H9 (cell line): ENCODE results near the gene LYRM1. TPM values are rescaled to one million over a fixed set of nuclear protein-coding genes. Genes with fewer than 3 reads are reported as not detected.

Experiments used
- DNase-seq: peaks from one replicate; pipeline ENCODE4 v3.0.0-alpha.2; 2017
- H2AFZ ChIP-seq: one replicate; pipeline ENCODE4 v1.6.1; 2013; ENCODE audit warnings: mild to moderate bottlenecking, low read length, control low read depth, moderate library complexity
- H2AK5ac ChIP-seq: 2 replicates; pipeline ENCODE4 v1.6.1; 2013; ENCODE audit warnings: low read length, control low read depth, mixed read lengths; ENCODE audit not compliant: insufficient read length
- H2BK120ac ChIP-seq: one replicate; pipeline ENCODE4 v1.6.1; 2013; ENCODE audit warnings: low read depth, mild to moderate bottlenecking, low read length, control low read depth, inconsistent platforms; ENCODE audit not compliant: poor library complexity, severe bottlenecking
- H2BK12ac ChIP-seq: 2 replicates; pipeline ENCODE4 v1.6.1; 2013; ENCODE audit warnings: low read length, control low read depth, mixed read lengths, low read depth; ENCODE audit not compliant: insufficient read length
- H2BK15ac ChIP-seq: 2 replicates; pipeline ENCODE4 v1.6.1; 2013; ENCODE audit warnings: low read depth, low read length, control low read depth
- H2BK20ac ChIP-seq: one replicate; pipeline ENCODE4 v1.6.1; 2013; ENCODE audit warnings: low read depth, mild to moderate bottlenecking, low read length, control low read depth, inconsistent platforms; ENCODE audit not compliant: poor library complexity, severe bottlenecking
- H2BK5ac ChIP-seq: 2 replicates; pipeline ENCODE4 v1.6.1; 2013; ENCODE audit warnings: low read length, control low read depth, mixed read lengths; ENCODE audit not compliant: insufficient read length
- H3K14ac ChIP-seq: 2 replicates; pipeline ENCODE4 v1.6.1; 2013; ENCODE audit warnings: low read length, control low read depth; ENCODE audit not compliant: insufficient read depth
- H3K18ac ChIP-seq: 2 replicates; pipeline ENCODE4 v1.6.1; 2013; ENCODE audit warnings: low read depth, mild to moderate bottlenecking, mixed read lengths, low read length, control low read depth; ENCODE audit not compliant: insufficient read length
- H3K23ac ChIP-seq: 2 replicates; pipeline ENCODE4 v1.6.1; 2013; ENCODE audit warnings: low read length, control low read depth, mixed read lengths, low read depth; ENCODE audit not compliant: insufficient read length
- H3K23me2 ChIP-seq: 2 replicates; pipeline ENCODE4 v1.6.1; 2013; ENCODE audit warnings: low read depth, mild to moderate bottlenecking, mixed read lengths, low read length, control low read depth; ENCODE audit not compliant: insufficient read length, poor library complexity, severe bottlenecking
- H3K27ac ChIP-seq: 2 replicates; pipeline ENCODE4 v1.5.1; 2013; ENCODE audit warnings: low read length, control low read depth, mixed read lengths, low read depth; ENCODE audit not compliant: insufficient read length
- H3K27me3 ChIP-seq: 2 replicates; pipeline ENCODE4 v1.6.1; 2013; ENCODE audit warnings: low read length, control low read depth, inconsistent platforms; ENCODE audit not compliant: insufficient read depth
- H3K4ac ChIP-seq: 2 replicates; pipeline ENCODE4 v1.6.1; 2013; ENCODE audit warnings: low read depth, mild to moderate bottlenecking, control low read depth, inconsistent platforms, low read length, moderate library complexity
- H3K4me1 ChIP-seq: 2 replicates; pipeline ENCODE4 v1.6.1; 2013; ENCODE audit warnings: low read length, control low read depth, inconsistent platforms; ENCODE audit not compliant: insufficient read depth
- H3K4me2 ChIP-seq: 2 replicates; pipeline ENCODE4 v1.6.1; 2013; ENCODE audit warnings: low read length, control low read depth, mixed read lengths; ENCODE audit not compliant: insufficient read length, insufficient read depth
- H3K56ac ChIP-seq: 2 replicates; pipeline ENCODE4 v1.6.1; 2013; ENCODE audit warnings: low read depth, mild to moderate bottlenecking, mixed read lengths, low read length, control low read depth; ENCODE audit not compliant: insufficient read length
- H3K79me1 ChIP-seq: 2 replicates; pipeline ENCODE4 v1.6.1; 2013; ENCODE audit warnings: low read depth, mild to moderate bottlenecking, moderate library complexity, low read length, control low read depth, inconsistent platforms; ENCODE audit not compliant: insufficient read depth, poor library complexity, severe bottlenecking
- H3K79me2 ChIP-seq: 2 replicates; pipeline ENCODE4 v1.6.1; 2013; ENCODE audit warnings: low read length, control low read depth, inconsistent platforms; ENCODE audit not compliant: insufficient read depth
- H3K9ac ChIP-seq: 2 replicates; pipeline ENCODE4 v1.6.1; 2013; ENCODE audit warnings: low read length, control low read depth, mixed read lengths; ENCODE audit not compliant: insufficient read length; ENCODE audit errors: extremely low read depth
- H3K9me3 ChIP-seq: one replicate; pipeline ENCODE4 v1.6.1; 2013; ENCODE audit warnings: low read depth, low read length, inconsistent platforms; ENCODE audit not compliant: control insufficient read depth
- H3T11ph ChIP-seq: one replicate; pipeline ENCODE4 v1.6.1; 2013; ENCODE audit warnings: mild to moderate bottlenecking, low read length, control low read depth, inconsistent platforms
- H4K20me1 ChIP-seq: one replicate; pipeline ENCODE4 v1.6.1; 2013; ENCODE audit not compliant: control insufficient read depth, insufficient read length, insufficient read depth
- H4K5ac ChIP-seq: 2 replicates; pipeline ENCODE4 v1.6.1; 2013; ENCODE audit warnings: low read depth, mild to moderate bottlenecking, mixed read lengths, low read length, control low read depth; ENCODE audit not compliant: insufficient read length
- H4K8ac ChIP-seq: replicated peaks from 2 replicates; pipeline ENCODE4 v1.6.1; 2013; ENCODE audit warnings: low read length, control low read depth, mixed read lengths, low read depth; ENCODE audit not compliant: insufficient read length
- H4K91ac ChIP-seq: 2 replicates; pipeline ENCODE4 v1.6.1; 2013; ENCODE audit warnings: low read depth, mild to moderate bottlenecking, moderate library complexity, mixed read lengths, low read length, control low read depth; ENCODE audit not compliant: insufficient read length
- H3K27ac Mint-ChIP-seq, 3 experiments: 2 replicates in 2 of 3; 3 replicates in 1 of 3; pipeline ENCODE4 v1.8.0; 2020 to 2021; ENCODE audit warnings: mixed read lengths in 3 of 3, mild to moderate bottlenecking in 1 of 3, moderate library complexity in 1 of 3
- H3K27me3 Mint-ChIP-seq: 2 replicates; pipeline ENCODE4 v1.8.0; 2021; ENCODE audit warnings: low read depth, mild to moderate bottlenecking, moderate library complexity, mixed read lengths
- H3K36me3 Mint-ChIP-seq, 3 experiments: 2 replicates in 2 of 3; 3 replicates in 1 of 3; pipeline ENCODE4 v1.8.0; 2020 to 2021; ENCODE audit warnings: low read depth in 3 of 3, mixed read lengths in 3 of 3; ENCODE audit not compliant: insufficient read depth in 1 of 3
- H3K4me1 Mint-ChIP-seq, 2 experiments: 2 replicates each; pipeline ENCODE4 v1.8.0; 2020; ENCODE audit warnings: mixed read lengths in 2 of 2
- H3K4me3 Mint-ChIP-seq, 2 experiments: 2 replicates in 1 of 2; 3 replicates in 1 of 2; pipeline ENCODE4 v1.8.0; 2020 to 2021; ENCODE audit warnings: mild to moderate bottlenecking in 2 of 2, mixed read lengths in 2 of 2, moderate library complexity in 1 of 2
- H3K9me3 Mint-ChIP-seq, 2 experiments: 2 replicates in 1 of 2; 3 replicates in 1 of 2; pipeline ENCODE4 v1.8.0; 2020; ENCODE audit warnings: mild to moderate bottlenecking in 2 of 2, mixed read lengths in 2 of 2, moderate library complexity in 1 of 2
- CTCF ChIP-seq: fragments of 200-600 bp; sonication (generic); conservative IDR thresholded peaks from 3 replicates; pipeline ENCODE4 v1.8.0; 2021; ENCODE audit warnings: antibody characterized with exemption, mild to moderate bottlenecking
- WGBS: extraction: QIAGEN DNeasy Blood & Tissue Kit; methylation state at CpG from one replicate; pipeline ENCODE4 v1.1.7; 2013; ENCODE audit warnings: missing lambda C conversion rate, low lambda C conversion rate, mixed read lengths; ENCODE audit not compliant: insufficient read length; ENCODE audit errors: extremely low coverage; 5-methylcytosine and 5-hydroxymethylcytosine counted together
- total RNA-seq: library from RNA; stranded (reverse); gene quantifications from 2 replicates; pipeline ENCODE4 v1.2.1, GENCODE V29; 2021

Gene LYRM1
- total RNA-seq, 1 experiment from 2014 or later: 9.6 TPM

GRCh38 chr16:20906341-20907255, 6.0 kb downstream of the LYRM1 start:
- no peak overlapping the region for H3K27ac Mint-ChIP-seq
- Histone ChIP-seq H3K9ac (no peak overlapping the region), H3K4ac (no peak overlapping the region)

More at GRCh38 chr16:20906341-20907255, 6.0 kb downstream of the LYRM1 start:
- Histone ChIP-seq H4K8ac (no peak overlapping the region), H2AK5ac (no peak overlapping the region), H3K4me2 (no peak overlapping the region), H3K23ac (no peak overlapping the region), H3K23me2 (peaks cover 4% of the 10 kb centered on the region), H3K9me3 (no peaks in the 10 kb centered on the region), H3K79me1 (no peaks in the 10 kb centered on the region), H2AFZ (no peak overlapping the region), H4K20me1 (no peaks in the 10 kb centered on the region), H2BK12ac (no peak overlapping the region), H3K18ac (no peak overlapping the region), H3K56ac (no peak overlapping the region), H2BK120ac (no peak overlapping the region), H3K4me1 (no peaks in the 10 kb centered on the region), H3K27me3 (no peaks in the 10 kb centered on the region), H3T11ph (no peak overlapping the region), H3K27ac (no peak overlapping the region), H2BK5ac (no peak overlapping the region), H2BK20ac (no peak overlapping the region), H4K5ac (no peak overlapping the region), H2BK15ac (no peak overlapping the region), H4K91ac (no peak overlapping the region), H3K14ac (no peak overlapping the region), H3K79me2 (no peaks in the 10 kb centered on the region)
- Mint-ChIP-seq H3K9me3 (no peaks in the 10 kb centered on the region), H3K4me1 (peaks cover 31% of the 10 kb centered on the region in 2 experiments), H3K36me3 (peaks cover 0 to 8% (median 5%) of the 10 kb centered on the region in 3 experiments; a peak in 4 of 7 replicates), H3K27me3 (no peaks in the 10 kb centered on the region), H3K4me3 (no peak overlapping the region)
- DNase-seq: no peak
- WGBS: no CpG with 5 or more reads among the region's 4 CpGs
- TF ChIP-seq CTCF: no peak
